H1 (cell line): ENCODE measurements around the gene FAM161A. TPM values are rescaled to one million over a fixed set of nuclear protein-coding genes. Genes with fewer than 3 reads are reported as not detected.

Experiments used
- CTCF ChIA-PET: fragments of 300-600 bp; sonication (Branson Sonifier 250); formaldehyde crosslinking; loops from one replicate; lab custom pipeline; 2021; ENCODE audit not compliant: partially characterized antibody; lab: Charles Lee
- POLR2A ChIA-PET: fragments of 300-600 bp; sonication (Branson Sonifier 250); formaldehyde crosslinking; loops from one replicate; lab custom pipeline; 2021; ENCODE audit warnings: inconsistent platforms; ENCODE audit not compliant: partially characterized antibody; lab: Charles Lee
- DNase-seq, 2 experiments: peaks; one replicate each; pipeline versions ENCODE4 v3.0.0 to v3.0.0-alpha.2; 2010 to 2022; ENCODE audit warnings: low spot score in 2 of 2, low read depth in 1 of 2, mixed read lengths in 1 of 2
- FAIRE-seq: peaks from 2 replicates; lab custom pipeline; 2011; peaks lifted over from hg19 to GRCh38; lab: Jason Lieb, UNC
- H2AFZ ChIP-seq: 2 replicates; pipeline ENCODE4 v1.8.1; 2012; ENCODE audit warnings: low read length, inconsistent platforms
- H2AK5ac ChIP-seq: 2 replicates; pipeline ENCODE4 v1.6.1; 2013; ENCODE audit warnings: low read depth, low read length
- H2BK120ac ChIP-seq: replicated peaks from 2 replicates; pipeline ENCODE3; 2013; ENCODE audit warnings: low read depth, low read length, inconsistent platforms
- H2BK12ac ChIP-seq: 2 replicates; pipeline ENCODE4 v1.6.1; 2013; ENCODE audit warnings: low read depth, low read length
- H2BK15ac ChIP-seq: 2 replicates; pipeline ENCODE4 v1.6.1; 2013; ENCODE audit warnings: low read length
- H2BK20ac ChIP-seq: 2 replicates; pipeline ENCODE4 v1.6.1; 2013; ENCODE audit warnings: low read length
- H2BK5ac ChIP-seq: 2 replicates; pipeline ENCODE4 v1.6.1; 2013; ENCODE audit warnings: low read depth, low read length
- H3K14ac ChIP-seq: 2 replicates; pipeline ENCODE4 v1.6.1; 2013; ENCODE audit warnings: inconsistent platforms; ENCODE audit not compliant: insufficient read length
- H3K18ac ChIP-seq: 2 replicates; pipeline ENCODE4 v1.6.1; 2013; ENCODE audit warnings: low read length; ENCODE audit errors: extremely low read depth
- H3K23ac ChIP-seq: 2 replicates; pipeline ENCODE4 v1.6.1; 2013; ENCODE audit warnings: inconsistent platforms; ENCODE audit not compliant: insufficient read length
- H3K23me2 ChIP-seq: 2 replicates; pipeline ENCODE4 v1.6.1; 2013; ENCODE audit warnings: low read depth, low read length
- H3K27ac ChIP-seq: 2 replicates; pipeline ENCODE4 v1.6.1; 2011; ENCODE audit warnings: low read depth, low read length, inconsistent platforms
- H3K27me3 ChIP-seq, 4 experiments: replicated peaks in 1 of 4; 1 replicate in 1 of 4; 2 replicates in 3 of 4; pipeline versions ENCODE4 v1.6.1 to v1.8.1; 2011 to 2013; ENCODE audit warnings: low read length in 3 of 4, mild to moderate bottlenecking in 3 of 4, inconsistent platforms in 2 of 4, mixed read lengths in 2 of 4, moderate library complexity in 1 of 4; ENCODE audit not compliant: control insufficient read depth in 3 of 4, insufficient read depth in 3 of 4; ENCODE audit errors: extremely low read depth in 1 of 4
- H3K36me3 ChIP-seq, 4 experiments: 2 replicates each; pipeline versions ENCODE4 v1.6.1 to v1.8.1; 2011 to 2013; ENCODE audit warnings: mild to moderate bottlenecking in 4 of 4, low read length in 3 of 4, moderate library complexity in 2 of 4, control low read depth in 1 of 4, inconsistent platforms in 1 of 4; ENCODE audit not compliant: insufficient read depth in 4 of 4, control insufficient read depth in 2 of 4
- H3K4ac ChIP-seq: replicated peaks from 2 replicates; pipeline ENCODE3; 2013; ENCODE audit warnings: low read length, low read depth, mixed read lengths, inconsistent platforms; ENCODE audit not compliant: insufficient read length
- H3K4me1 ChIP-seq, 4 experiments: replicated peaks in 1 of 4; 1 replicate in 1 of 4; 2 replicates in 3 of 4; pipeline versions ENCODE4 v1.6.1 to v1.8.1; 2011 to 2013; ENCODE audit warnings: low read length in 3 of 4, inconsistent platforms in 2 of 4, mixed read lengths in 1 of 4; ENCODE audit not compliant: insufficient read depth in 4 of 4, control insufficient read depth in 3 of 4
- H3K4me2 ChIP-seq, 2 experiments: 2 replicates each; pipeline versions ENCODE4 v1.6.1 to v1.8.1; 2011 to 2013; ENCODE audit warnings: low read depth in 2 of 2, low read length in 2 of 2, control low read depth in 1 of 2, inconsistent platforms in 1 of 2, mild to moderate bottlenecking in 1 of 2; ENCODE audit not compliant: insufficient read depth in 1 of 2
- H3K4me3 ChIP-seq, 4 experiments: fragments of 200-600, 300-600 bp in 1 of 4; sonication (generic), shearing (Covaris generic), sonication (Bioruptor Twin) in 1 of 4; 2 replicates each; pipeline versions ENCODE4 v1.5.1 to v1.8.1; 2011 to 2016; ENCODE audit warnings: low read length in 4 of 4, low read depth in 3 of 4, control low read depth in 2 of 4, inconsistent platforms in 2 of 4, mild to moderate bottlenecking in 2 of 4, mixed read lengths in 1 of 4, moderate library complexity in 1 of 4; ENCODE audit not compliant: insufficient read depth in 2 of 4; ENCODE audit errors: extremely low read depth in 1 of 4
- H3K56ac ChIP-seq: replicated peaks from 2 replicates; pipeline ENCODE3; 2013; ENCODE audit warnings: low read depth, mild to moderate bottlenecking, mixed read lengths, low read length, inconsistent platforms; ENCODE audit not compliant: insufficient read length
- H3K79me1 ChIP-seq: 2 replicates; pipeline ENCODE4 v1.6.1; 2013; ENCODE audit warnings: low read depth, low read length, control low read depth
- H3K79me2 ChIP-seq, 2 experiments: 2 replicates each; pipeline versions ENCODE4 v1.6.1 to v1.8.1; 2012 to 2013; ENCODE audit warnings: low read length in 2 of 2, mild to moderate bottlenecking in 2 of 2, inconsistent platforms in 1 of 2; ENCODE audit not compliant: insufficient read depth in 2 of 2, control insufficient read depth in 1 of 2
- H3K9ac ChIP-seq, 4 experiments: replicated peaks in 1 of 4; 1 replicate in 1 of 4; 2 replicates in 3 of 4; pipeline versions ENCODE4 v1.6.1 to v1.8.1; 2011 to 2013; ENCODE audit warnings: low read depth in 3 of 4, low read length in 3 of 4, control low read depth in 2 of 4, mild to moderate bottlenecking in 2 of 4, moderate library complexity in 2 of 4, inconsistent platforms in 1 of 4; ENCODE audit errors: extremely low read depth in 1 of 4
- H3K9me3 ChIP-seq, 2 experiments: 2 replicates each; pipeline versions ENCODE4 v1.6.1 to v1.8.1; 2012 to 2013; ENCODE audit warnings: mild to moderate bottlenecking in 2 of 2, moderate library complexity in 2 of 2, control low read depth in 1 of 2, inconsistent platforms in 1 of 2, low read depth in 1 of 2, low read length in 1 of 2, mixed read lengths in 1 of 2; ENCODE audit not compliant: insufficient read depth in 2 of 2
- H4K20me1 ChIP-seq, 2 experiments: replicated peaks in 1 of 2; 2 replicates each; pipeline versions ENCODE3 to v1.8.1; 2011 to 2013; ENCODE audit warnings: inconsistent platforms in 2 of 2, low read length in 2 of 2, mild to moderate bottlenecking in 1 of 2; ENCODE audit not compliant: insufficient read depth in 2 of 2, control insufficient read depth in 1 of 2
- H4K5ac ChIP-seq: 2 replicates; pipeline ENCODE4 v1.6.1; 2013; ENCODE audit warnings: low read length, low read depth, mixed read lengths, inconsistent platforms; ENCODE audit not compliant: insufficient read length
- H4K8ac ChIP-seq: 2 replicates; pipeline ENCODE4 v1.8.0; 2013; ENCODE audit warnings: mild to moderate bottlenecking, moderate library complexity, low read length, inconsistent platforms; ENCODE audit not compliant: insufficient read depth; ENCODE audit errors: extremely low read depth
- H4K91ac ChIP-seq: replicated peaks from 2 replicates; pipeline ENCODE3; 2013; ENCODE audit warnings: low read length, mixed read lengths, inconsistent platforms; ENCODE audit not compliant: insufficient read length
- HDAC2 ChIP-seq, 2 experiments: fragments of 300-600 bp in 1 of 2; sonication (generic) in 1 of 2; IDR thresholded peaks; 2 replicates each; pipeline ENCODE4 v1.6.1; 2011 to 2012; ENCODE audit warnings: low read depth in 2 of 2, low read length in 2 of 2, mild to moderate bottlenecking in 2 of 2, moderate library complexity in 2 of 2, borderline replicate concordance in 1 of 2, inconsistent platforms in 1 of 2
- JUND ChIP-seq: IDR thresholded peaks from 2 replicates; pipeline ENCODE4 v1.6.1; 2011; ENCODE audit warnings: mild to moderate bottlenecking, improper control_type of control experiment, low read length
- KDM4A ChIP-seq: IDR thresholded peaks from one replicate; pipeline ENCODE4 v1.7.1; 2012; ENCODE audit warnings: low read depth, mild to moderate bottlenecking, moderate library complexity, low read length, inconsistent platforms; ENCODE audit not compliant: severe bottlenecking
- KDM5A ChIP-seq: fragments of 200-600 bp; IDR thresholded peaks from 2 replicates; pipeline ENCODE4 v1.7.1; 2012; ENCODE audit warnings: mild to moderate bottlenecking, low read length, inconsistent platforms, mixed read lengths
- POLR2A ChIP-seq, 2 experiments: IDR thresholded peaks; 1 replicate in 1 of 2; 2 replicates in 1 of 2; pipeline ENCODE4 v1.6.1; 2011; ENCODE audit warnings: low read depth in 2 of 2, low read length in 2 of 2, mild to moderate bottlenecking in 2 of 2; ENCODE audit errors: control extremely low read depth in 1 of 2
- POLR2AphosphoS5 ChIP-seq: IDR thresholded peaks from 2 replicates; pipeline ENCODE4 v1.6.1; 2011; ENCODE audit warnings: low read depth, low read length
- RNF2 ChIP-seq: fragments of 200-900, 300-1000 bp; sonication (generic); IDR thresholded peaks from 2 replicates; pipeline ENCODE4 v1.7.1; 2016; ENCODE audit warnings: borderline replicate concordance, low read depth, mild to moderate bottlenecking, antibody characterized with exemption, low read length; ENCODE audit not compliant: poor library complexity, severe bottlenecking; ENCODE audit errors: missing control alignments
- SUZ12 ChIP-seq: fragments of 200-600 bp; sonication (generic); IDR thresholded peaks from 2 replicates; pipeline ENCODE4 v1.6.1; 2012; ENCODE audit warnings: mild to moderate bottlenecking, inconsistent platforms, low read length, moderate library complexity, mixed read lengths
- YY1 ChIP-seq: IDR thresholded peaks from 2 replicates; pipeline ENCODE4 v1.6.1; 2011; ENCODE audit warnings: low read depth, mild to moderate bottlenecking, low read length
- WGBS, 2 experiments: shearing (Covaris generic) in 1 of 2; methylation state at CpG; one replicate each; pipeline versions ENCODE4 v1.1.6 to v1.1.7; 2013 to 2015; ENCODE audit warnings: low lambda C conversion rate in 2 of 2, mixed read lengths in 2 of 2, inconsistent platforms in 1 of 2, low coverage in 1 of 2, missing lambda C conversion rate in 1 of 2; ENCODE audit not compliant: insufficient replicate concordance in 2 of 2, insufficient coverage in 1 of 2, insufficient read length in 1 of 2; ENCODE audit errors: extremely low coverage in 1 of 2, missing lambda C conversion rate in 1 of 2; 5-methylcytosine and 5-hydroxymethylcytosine counted together
- polyA plus RNA-seq, 7 experiments: library from polyadenylated mRNA; depleted of rRNA in 3 of 7; stranded (reverse) in 5 of 7; unstranded in 2 of 7; fragments of >200 nt in 5 of 7; fragments of 200-250 nt in 2 of 7; gene quantifications; 1 replicate in 5 of 7; 2 replicates in 1 of 7; 4 replicates in 1 of 7; pipeline versions ENCODE4 v1.2.1 to v1.2.3, GENCODE V29; 2011 to 2013; ENCODE audit warnings: missing spikeins in 2 of 7, mixed read lengths in 2 of 7
- total RNA-seq: library from RNA; stranded (reverse); fragmentation: NEBNext Ultra II Directional; extraction: Animal tissue kit (Norgen Biotek cat#: 25700); gene quantifications from 2 replicates; pipeline ENCODE4 v1.2.1, GENCODE V29; 2021
- TF ChIP-seq, protein P1 (sequence below), 3 experiments: IDR thresholded peaks; 1 replicate in 2 of 3; 2 replicates in 1 of 3; pipeline versions ENCODE4 v1.5.1 to v1.6.1; 2011; ENCODE audit warnings: low read length in 3 of 3, mild to moderate bottlenecking in 3 of 3, inconsistent platforms in 2 of 3, low read depth in 1 of 3, moderate library complexity in 1 of 3; ENCODE audit not compliant: insufficient read depth in 1 of 3; ENCODE audit errors: control extremely low read depth in 1 of 3

FAM161A gene
- total and polyA plus RNA-seq, 2 of the 8 experiments (the other 6 are each of a cell fraction or from before 2014, with no cell fraction given): 1.6 to 9.7 TPM

DNA sequence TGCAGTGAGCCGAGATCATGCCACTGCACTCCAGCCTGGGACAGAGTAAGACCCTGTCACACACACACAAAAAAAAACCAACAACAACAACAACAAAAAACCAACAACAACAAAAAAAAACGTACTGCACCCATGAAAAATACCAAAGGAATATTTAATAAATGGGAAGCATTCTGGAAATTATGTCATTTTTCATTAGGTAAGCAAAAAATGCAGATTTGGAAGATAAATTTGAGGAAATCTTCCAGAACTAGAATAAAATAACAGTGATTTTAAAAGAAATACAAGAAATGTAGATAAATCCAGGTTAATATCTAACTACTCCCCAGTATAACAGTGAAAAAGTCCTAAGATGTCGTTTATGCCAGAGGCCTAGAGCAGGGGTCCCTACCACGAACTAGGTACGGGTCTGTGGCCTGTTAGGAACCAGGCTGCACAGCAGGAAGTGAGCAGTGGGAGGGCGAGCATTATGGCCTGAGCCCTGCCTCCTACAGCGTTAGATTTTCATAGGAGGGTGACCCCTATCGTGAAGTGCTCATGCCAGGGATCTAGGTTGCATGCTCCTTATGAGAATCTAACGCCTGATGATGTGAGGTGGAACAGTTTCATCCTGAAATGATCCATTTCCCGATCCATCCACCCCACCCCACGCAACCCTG, 21.5 kb downstream of the FAM161A start:
- Histone ChIP-seq H2BK15ac (no peak overlapping the region), H3K27me3 (no peaks in the 10 kb centered on the region), H4K8ac (no peak overlapping the region), H3K56ac (no peak overlapping the region), H3K4me3 (no peak overlapping the region), H3K4ac (no peak overlapping the region), H3K4me2 (no peak overlapping the region), H3K23ac (no peak overlapping the region), H3K4me1 (no peaks in the 10 kb centered on the region), H2BK5ac (no peak overlapping the region), H3K14ac (no peak overlapping the region), H3K9me3 (no peaks in the 10 kb centered on the region), H4K91ac (no peak overlapping the region), H4K5ac (no peak overlapping the region), H3K23me2 (no peaks in the 10 kb centered on the region), H3K36me3 (peaks cover 0 to 3% (median 0%) of the 10 kb centered on the region in 4 experiments; a peak in 1 of 8 replicates), H3K27ac (no peak overlapping the region), H4K20me1 (no peaks in the 10 kb centered on the region), H2BK20ac (no peak overlapping the region), H3K79me1 (no peaks in the 10 kb centered on the region), H3K79me2 (no peaks in the 10 kb centered on the region), H2BK12ac (no peak overlapping the region), H3K9ac (no peak overlapping the region), H2BK120ac (no peak overlapping the region), H2AFZ (no peak overlapping the region), H3K18ac (no peak overlapping the region), H2AK5ac (no peak overlapping the region)
- 88% methylated on average over 11 of the region's 11 CpGs; no CpG with 5 or more reads in 1 of the 2 experiments for WGBS, 2 experiments
- ChIA-PET CTCF (interaction anchor here (1.3 kb wide), 1 partner anchor 20 kb away, joined by 3 read pairs; no protein-coding TSS in a partner anchor), POLR2A (no interaction called here)
- FAIRE-seq (no peak), DNase-seq (no peak)
- TF ChIP-seq SUZ12: no peak
- TF ChIP-seq POLR2A (IDR thresholded peaks at IDR 0.05; ENCODE audit: control extremely low read depth in 1 of 2, low read depth in 2 of 2, low read length in 2 of 2): no peak
- TF ChIP-seq HDAC2 (IDR thresholded peaks at IDR 0.05; ENCODE audit: borderline replicate concordance in 1 of 2, low read depth in 2 of 2, low read length in 2 of 2): no peak
- TF ChIP-seq, protein P1, sequence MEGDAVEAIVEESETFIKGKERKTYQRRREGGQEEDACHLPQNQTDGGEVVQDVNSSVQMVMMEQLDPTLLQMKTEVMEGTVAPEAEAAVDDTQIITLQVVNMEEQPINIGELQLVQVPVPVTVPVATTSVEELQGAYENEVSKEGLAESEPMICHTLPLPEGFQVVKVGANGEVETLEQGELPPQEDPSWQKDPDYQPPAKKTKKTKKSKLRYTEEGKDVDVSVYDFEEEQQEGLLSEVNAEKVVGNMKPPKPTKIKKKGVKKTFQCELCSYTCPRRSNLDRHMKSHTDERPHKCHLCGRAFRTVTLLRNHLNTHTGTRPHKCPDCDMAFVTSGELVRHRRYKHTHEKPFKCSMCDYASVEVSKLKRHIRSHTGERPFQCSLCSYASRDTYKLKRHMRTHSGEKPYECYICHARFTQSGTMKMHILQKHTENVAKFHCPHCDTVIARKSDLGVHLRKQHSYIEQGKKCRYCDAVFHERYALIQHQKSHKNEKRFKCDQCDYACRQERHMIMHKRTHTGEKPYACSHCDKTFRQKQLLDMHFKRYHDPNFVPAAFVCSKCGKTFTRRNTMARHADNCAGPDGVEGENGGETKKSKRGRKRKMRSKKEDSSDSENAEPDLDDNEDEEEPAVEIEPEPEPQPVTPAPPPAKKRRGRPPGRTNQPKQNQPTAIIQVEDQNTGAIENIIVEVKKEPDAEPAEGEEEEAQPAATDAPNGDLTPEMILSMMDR (IDR thresholded peaks at IDR 0.05; ENCODE audit: control extremely low read depth in 1 of 3, insufficient read depth in 1 of 3, low read depth in 1 of 3, low read length in 3 of 3): no peak
- TF ChIP-seq JUND: no peak
- no peak for TF ChIP-seq YY1
- TF ChIP-seq POLR2AphosphoS5: no peak
- TF ChIP-seq KDM4A: no peak
- TF ChIP-seq RNF2: no peak
- no peak for TF ChIP-seq KDM5A
